Putamen (tissue), 1 donor: Measurements from ENCODE around the gene ARHGAP26.

Source experiments
- DNase-seq: peaks from one replicate; pipeline ENCODE4 v3.0.0-alpha.2; 2016; ENCODE audit warnings: low spot score

Gene ARHGAP26

DNA sequence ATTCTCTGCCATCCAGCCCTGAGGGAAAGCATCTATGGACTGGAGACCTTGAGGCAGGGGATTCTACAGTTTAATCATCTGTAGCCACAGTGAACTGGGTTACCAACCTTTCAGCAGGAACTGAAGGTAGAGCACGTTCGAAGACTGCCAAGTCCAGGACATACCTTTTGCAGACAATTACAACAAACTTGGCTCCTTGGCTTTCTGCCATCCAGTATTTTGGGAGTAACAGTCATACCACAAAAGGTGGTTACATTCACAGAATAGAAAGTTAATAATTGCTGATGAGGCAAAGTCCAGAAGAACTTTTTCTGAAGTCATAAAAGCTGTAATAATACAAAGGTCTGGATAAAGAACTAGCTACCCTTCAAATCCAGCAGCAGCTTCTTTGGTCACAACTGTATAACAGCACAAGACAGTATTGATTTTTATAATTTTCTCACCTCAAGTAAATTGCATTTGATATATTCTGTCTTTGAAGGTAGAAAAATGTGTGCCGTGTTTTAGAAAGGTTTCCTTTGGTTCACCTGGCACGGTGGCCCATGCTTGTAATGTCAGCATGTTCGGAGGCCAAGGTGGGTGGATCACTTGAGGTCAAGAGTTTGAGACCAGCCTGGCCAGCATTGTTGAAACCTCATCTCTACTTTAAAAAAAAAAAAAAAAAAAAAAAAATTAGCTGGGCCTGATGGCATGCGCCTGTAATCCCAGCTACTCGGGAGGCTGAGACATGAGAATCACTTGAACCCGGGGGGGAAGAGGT is 396.7 kb downstream of the ARHGAP26 start:
- no peak for DNase-seq

DNA sequence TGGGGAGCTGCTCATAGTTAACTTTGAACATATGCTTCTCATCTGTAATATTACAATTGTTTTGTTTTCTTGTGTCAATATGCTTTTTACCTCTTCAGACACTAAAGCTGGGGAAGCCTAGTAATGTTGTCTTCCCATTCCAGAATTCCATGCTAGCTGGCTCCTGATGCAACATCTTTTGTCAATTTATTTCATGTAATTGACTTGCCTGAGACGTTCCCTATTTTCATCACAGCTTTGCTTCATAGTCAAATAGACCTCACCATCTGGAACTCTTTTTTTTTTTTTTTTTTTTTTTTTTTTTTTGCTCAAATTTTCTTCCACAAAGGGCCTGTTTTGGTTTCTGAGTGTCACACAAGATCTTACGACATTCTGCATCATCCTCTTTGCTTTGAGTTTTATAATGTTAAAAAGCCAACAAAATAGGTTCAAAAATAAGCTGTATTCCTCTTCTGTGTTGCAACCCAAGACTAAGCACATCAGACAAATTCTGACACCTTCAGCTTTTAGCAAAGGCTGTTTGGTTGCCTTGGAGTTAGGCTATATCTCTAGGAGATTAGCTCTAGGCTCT is 398.1 kb downstream of the ARHGAP26 start:
- DNase-seq, result no peak

DNA sequence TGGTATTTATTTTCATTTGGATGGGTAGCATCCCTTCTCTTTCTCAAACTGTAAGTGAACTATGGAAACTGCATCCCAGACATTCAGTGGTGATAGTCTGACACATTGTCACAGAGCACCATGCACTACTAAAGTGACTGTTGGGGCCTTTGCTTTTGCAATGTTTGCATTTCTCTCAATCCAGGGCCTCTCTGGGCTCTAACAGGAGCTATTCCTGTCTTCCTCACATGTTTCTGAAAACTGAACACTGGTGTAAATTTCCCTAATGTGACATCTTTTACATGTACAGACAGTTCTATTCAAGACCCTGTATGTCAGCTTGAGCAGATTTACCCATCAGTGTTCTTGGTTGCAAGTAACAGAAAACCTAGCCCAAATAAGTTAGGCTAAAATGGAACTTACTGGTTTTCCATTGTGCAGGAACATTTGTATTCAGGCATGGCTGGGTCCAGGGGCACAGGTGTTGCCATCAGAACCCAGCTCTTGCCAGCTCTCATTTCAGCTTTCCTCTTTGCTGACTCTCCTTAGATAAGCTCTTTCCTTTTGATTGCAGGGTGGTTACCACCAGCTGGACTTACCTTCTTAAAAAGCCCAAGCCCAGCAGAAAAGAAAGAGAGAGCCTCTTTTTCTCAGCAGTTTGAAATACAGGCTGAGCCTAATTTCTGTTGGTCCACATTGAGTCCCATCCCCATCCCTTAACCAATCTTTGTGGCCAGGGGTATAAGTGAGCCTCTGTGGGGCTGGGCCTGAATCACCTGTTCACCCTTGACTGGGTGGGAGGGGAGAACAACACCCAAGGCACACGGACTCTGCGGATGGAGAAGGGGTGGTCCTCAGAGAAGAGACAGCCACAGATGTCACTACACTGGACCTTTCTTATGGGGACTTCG is 399.0 kb downstream of the ARHGAP26 start:
- no peak for DNase-seq

DNA sequence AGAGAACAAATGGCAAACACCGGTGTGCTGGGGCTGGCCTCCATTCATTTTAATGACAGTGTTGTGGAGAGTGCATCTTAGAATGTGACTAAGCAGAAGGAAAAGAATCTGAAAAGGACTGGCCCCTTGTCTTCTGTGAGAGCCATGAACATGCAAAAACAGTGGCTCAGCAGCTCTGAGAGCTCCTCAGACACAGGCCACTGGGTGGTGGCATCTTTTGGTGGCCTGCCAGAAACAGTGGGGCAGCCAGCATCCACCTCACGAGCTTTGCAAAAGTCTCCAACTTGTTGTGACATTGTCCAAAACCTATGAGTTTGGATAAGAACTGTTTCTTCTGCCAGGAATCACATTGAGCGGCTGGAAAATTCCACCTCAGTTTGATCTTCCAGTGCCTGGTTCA is 399.9 kb downstream of the ARHGAP26 start:
- DNase-seq, result no peak

DNA sequence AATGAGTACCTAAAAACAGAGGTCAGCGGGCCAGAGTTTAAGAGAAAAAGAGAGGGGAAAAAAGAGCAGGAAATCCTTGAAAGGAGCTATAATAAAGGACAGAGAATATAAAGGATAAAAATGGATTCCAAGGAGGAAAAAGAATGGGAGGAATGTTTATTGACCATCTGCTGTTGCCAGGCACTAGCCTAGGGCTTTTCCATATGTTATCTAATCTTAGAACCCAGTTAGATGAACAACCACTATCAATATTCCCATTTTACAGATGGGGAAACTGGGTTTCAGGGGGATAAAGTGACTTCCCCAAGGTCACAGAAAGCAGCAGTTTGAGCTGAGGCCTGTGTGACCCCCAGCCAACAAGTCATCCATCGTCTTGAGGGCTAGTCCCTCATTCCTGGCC is 400.8 kb downstream of the ARHGAP26 start:
- no peak for DNase-seq

DNA sequence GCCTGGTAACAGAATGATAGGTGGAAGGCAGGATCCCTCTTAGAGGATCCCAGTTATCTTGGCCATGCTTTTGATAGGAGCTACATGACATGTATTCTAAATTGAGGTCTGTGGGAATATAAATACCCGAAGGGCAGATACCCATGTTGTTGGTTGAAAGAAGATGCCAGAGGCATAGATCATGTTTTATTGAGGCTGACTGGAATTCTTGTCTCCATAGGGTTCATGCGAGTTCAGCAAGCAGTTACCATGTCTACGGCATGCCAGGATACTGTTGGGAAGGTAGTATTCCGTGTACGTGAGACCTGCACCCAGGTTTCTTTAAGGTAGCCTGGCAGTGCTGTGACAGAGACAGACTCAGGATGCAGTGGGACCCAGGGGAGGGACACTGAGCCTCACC is 402.6 kb downstream of the ARHGAP26 start:
- no peak for DNase-seq

DNA sequence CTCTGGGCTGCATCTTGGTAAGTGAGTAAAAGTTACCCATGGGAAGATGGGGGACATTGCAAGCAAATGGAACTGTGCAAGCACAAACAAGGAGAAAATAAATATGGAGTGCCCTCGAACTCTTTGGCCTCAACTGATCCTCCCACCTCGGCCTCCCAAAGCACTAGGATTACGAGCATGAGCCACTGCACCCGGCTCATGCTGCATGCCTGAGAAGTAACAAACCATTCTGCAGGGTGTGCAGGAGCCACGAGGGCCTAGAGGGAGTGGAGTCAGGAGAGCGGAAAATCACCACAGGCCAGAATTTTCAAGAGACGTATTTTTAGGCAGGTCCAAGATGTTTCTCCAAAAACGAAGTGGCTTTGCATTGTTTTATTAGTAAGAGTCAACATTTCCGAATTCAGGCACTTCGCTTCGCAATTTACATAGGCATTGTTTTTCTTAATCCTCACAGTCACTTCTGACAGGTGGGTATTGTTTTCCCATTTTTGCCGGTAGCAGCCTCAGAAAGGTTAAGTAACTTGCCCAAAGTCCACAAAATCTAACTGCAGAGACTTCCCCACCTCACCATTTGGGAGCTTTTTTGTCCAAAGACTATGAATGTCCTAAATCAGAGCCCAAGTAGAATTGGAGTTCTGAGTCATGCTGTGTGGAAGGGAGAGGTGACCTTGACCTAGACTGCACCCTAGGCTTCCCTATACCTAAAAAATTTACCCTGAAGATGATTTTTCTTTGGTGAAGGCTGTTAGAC is 403.1 kb downstream of the ARHGAP26 start:
- DNase-seq, result no peak

DNA sequence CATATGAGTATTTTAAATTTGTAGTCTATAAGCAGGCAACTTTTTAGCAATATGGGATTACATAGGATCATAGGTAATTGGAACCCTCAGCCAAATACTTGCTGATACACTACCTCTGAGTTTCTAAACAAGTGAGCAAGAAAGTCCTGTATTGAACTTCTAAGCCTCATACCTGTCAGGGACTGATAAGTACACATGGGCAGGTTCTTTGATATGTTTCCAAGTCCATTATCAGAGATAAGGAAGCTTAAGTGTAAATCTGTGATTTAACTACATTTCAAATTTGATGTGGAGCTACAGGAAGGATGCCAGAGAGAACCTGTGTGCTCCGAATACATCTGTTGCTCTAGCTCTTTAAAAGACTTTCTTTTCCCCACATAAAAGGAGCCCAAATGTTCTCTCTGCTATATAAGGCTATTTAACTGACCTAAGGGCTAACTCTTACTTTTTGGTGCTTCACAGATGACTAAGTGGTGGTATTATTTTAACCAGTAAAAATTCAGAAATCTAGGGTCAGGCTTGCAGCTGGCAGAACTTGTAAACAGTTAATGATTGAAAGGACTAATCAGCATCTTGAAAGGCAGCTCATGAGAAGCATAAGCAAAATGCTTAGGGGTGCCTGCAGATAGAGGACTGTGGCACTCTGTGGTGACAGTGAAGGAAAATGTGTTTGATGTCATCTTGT is 404.7 kb downstream of the ARHGAP26 start:
- DNase-seq, result no peak

DNA sequence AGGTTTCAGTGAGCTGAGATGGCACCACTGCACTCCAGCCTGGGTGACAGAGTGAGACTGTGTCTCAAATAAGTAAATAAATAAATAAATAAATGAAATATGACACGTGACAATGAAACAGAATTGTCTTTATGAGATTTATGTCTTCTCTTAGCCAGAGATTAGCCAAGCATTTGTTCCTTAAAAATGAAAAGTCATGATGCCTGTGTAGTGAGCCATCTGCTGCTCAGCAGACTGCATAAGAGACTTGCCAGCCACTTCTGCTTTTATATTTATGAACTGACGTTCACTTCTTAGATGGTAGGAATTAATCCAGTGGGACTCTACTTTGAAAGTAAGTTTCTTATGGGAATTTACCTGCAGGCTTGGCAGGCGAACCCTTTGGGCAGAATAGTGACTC is 405.9 kb downstream of the ARHGAP26 start:
- DNase-seq, result no peak

DNA sequence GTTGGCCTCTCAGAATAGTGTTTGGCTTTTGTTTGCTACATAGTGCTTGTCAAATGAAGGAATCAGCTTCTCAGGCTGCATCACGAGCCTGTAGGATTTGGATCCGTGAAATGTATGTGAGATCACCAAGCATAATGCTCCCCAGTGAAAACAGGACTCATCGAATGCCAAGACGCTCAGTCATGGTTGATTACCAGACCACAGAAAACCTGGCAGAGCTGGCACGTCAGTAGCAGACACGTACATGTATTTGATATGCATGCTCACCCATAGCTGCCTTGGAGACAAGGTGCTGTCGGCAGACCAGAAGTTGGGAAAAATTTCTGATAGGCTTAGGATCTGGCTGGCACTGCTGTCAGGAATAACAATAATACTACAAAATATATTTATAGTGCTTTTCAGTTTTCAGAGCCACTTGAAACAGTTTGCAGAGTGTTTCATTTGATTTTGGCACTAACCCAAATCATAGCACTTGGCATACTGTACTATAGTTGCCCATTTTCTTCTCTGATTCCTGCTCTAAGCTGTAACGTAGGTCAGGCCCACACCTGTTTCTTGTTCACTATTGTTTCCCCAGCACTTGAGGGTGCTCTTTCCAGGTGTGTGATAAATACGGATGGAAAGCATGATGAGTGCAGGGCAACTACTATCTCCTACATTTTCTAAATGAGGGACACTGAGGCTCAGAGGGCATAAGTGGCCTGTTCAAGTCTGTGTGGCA is 407.2 kb downstream of the ARHGAP26 start:
- DNase-seq, result no peak

DNA sequence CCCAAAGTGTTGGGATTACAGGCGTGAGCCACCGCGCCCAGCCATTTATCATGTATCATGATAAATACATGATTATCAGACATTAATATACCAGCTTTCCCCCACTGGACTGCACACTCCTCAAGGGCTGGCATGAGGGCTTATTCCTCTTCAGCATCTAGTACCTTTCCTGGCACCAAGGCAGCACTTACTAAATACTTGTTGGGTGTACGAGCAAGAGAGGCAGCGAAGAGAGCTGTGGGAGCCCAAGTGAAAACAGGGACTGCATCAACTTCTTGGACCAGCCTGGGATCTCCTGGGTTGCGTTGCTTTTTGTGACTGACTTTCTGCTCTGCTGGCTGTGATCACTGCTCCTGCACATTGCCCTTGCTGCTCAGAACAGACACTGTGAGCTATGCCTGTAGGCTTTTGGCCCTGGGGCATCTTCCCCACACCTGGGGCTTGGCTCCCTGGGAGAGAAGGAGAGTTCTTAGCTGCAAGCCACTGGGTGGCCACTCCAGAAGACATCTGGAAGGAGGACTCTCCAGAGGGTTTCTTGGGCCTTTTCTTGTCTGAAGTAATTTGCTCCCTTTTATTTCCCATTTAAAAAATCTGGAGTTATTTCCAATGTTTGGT is 409.1 kb downstream of the ARHGAP26 start:
- DNase-seq, result no peak

DNA sequence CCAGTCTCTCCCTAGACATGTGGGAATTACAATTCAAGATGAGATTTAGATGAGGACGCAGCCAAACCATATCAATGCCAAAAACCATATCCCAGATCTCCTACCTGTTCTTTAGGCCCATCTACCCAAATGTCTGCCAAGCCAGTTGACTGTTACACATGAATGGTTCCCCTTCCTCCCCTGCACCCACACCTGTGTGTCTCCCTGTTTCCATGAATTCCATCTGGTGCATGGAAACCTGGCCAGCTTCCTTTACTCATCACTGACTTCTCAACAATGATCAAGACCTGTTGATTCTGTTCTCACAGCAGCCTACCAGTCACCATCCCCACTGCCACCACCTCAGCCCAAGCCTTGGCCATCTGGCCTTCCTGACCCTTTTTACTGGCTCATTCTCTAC is 410.6 kb downstream of the ARHGAP26 start:
- no peak for DNase-seq

DNA sequence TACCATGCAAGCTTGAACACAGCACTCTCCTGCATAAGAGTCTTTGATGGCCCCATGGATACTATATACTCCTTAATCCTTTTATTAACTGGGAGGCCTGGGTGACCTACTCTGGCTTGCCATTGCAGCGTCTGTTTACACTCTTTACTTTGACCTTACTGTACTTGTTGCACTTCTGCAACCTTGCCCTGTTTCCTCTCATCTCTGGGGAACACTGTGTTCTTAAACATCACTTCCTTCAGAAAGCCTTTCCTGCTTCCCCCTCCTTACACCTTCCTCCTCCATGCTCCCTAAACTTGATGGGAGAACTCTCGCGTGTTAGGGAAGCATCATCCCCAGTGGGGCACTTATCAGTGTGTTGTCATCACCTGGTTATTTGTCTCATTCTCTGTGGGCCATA is 411.0 kb downstream of the ARHGAP26 start:
- no peak for DNase-seq

DNA sequence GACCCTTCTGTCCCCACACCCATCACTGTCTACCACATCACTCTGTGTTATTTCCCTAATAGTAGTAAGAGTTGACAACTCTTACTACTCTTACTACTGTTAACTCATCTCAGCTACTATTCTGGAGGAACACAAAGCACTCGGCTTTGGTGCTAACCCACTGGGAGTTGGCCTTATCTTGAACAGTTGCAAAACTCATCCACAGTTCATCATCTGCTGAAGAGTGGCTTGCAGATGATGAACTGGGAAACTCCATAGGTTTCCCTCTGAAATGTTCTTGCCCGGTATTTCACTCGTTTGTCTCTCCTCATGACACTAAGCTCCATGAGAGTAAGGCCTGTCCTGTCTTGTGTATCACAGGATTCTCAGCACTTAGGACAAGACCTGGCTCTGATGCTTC is 411.9 kb downstream of the ARHGAP26 start:
- DNase-seq, result no peak

DNA sequence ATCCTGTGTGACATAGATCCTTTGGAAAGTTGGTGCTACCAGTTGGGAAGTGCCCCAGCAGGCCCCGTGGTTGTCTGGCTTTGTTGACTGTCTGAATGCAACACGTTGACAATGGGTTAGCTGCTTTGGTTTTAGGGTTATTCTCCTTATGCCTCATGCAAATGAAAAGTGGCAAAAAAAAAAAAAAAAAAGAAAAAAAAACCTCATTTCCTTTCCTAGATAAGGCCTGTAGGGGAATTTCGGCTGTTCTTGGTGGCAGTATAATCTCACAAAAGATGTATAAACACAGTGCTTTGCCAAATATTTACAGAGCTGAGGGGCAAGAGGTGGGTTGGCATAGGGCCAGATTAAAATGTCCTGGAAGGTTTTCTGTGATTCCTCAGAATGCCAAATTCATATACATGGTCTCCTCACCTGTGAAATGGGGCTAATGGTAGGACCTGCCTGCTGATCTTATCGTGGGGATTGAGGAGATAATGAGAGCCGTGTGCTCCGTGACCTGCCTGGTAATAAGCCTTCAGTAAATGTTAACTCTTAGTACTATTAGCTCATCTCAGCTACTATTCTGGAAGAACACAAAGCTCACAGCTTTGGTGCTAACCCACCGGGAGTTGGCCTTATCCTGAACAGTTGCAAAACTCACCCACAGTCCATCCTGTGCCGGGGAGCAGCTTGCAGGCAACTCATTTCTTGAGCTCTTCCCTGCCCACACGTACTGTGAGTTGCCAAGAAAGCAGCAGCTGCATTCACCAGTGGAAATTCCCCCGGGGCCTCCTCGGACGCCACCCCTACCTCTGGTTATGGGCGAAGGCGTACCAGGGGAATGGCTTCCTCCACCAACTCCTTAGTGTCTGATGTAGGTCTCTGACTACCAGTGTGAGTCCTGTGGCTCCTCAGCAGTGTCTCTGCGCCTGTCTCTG is 413.0 kb downstream of the ARHGAP26 start:
- no peak for DNase-seq

DNA sequence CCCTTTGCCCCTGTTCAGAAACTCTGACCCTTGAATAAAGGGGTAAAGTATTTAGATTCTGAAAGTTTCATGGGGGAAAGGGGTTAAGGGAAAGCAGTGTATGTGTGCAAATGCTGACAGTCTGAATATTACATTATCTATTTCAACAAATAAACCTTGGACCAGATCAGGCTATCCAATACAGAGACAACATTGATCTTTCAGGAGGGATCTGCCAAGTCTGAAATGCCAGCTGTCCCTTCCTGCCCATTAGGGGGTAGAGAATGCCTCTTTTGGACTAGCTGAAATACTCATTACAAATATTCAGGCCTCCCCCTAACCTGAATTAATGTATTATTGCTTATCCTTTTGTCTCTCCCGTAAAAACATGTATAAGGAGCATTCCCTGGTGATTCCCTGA is 413.8 kb downstream of the ARHGAP26 start:
- DNase-seq, result no peak

DNA sequence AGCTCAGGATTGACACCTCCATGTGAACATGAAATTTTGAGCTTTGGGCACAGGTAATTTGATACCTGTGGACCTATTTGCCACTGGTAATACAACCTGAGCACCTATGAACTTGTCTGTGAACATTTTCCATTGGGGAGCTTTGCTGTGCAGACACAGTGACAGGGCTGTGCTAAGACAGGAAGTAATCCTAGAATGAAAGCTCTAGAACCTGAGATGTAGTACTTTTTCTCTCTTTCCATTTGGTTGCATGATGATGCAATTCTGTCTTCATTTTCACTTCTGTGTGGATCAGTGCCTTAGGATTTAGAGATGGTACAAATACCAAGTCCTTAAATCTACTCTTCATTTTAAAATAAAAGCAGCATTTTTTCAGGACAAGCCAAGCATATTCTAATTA is 416.4 kb downstream of the ARHGAP26 start:
- no peak for DNase-seq

DNA sequence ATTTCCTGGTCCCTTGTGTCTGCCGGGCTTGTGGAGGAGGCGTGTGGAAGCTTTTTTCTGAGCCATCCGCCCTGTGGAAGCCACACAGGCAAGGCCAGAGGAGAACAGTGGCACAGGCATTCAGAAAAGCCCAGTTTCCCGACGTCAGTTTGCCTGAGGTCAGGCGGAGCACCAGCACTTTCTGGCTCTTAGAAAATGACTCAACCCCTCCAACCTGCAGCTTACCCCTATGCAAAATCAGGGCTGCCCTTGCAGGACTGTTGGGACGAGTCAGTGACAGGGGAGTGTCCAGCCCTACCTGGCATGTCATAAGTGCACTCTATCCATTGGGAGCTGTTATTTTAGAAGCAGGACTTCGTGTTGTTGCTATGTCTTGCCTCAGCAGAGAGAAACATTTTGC is 417.3 kb downstream of the ARHGAP26 start:
- DNase-seq, result no peak

DNA sequence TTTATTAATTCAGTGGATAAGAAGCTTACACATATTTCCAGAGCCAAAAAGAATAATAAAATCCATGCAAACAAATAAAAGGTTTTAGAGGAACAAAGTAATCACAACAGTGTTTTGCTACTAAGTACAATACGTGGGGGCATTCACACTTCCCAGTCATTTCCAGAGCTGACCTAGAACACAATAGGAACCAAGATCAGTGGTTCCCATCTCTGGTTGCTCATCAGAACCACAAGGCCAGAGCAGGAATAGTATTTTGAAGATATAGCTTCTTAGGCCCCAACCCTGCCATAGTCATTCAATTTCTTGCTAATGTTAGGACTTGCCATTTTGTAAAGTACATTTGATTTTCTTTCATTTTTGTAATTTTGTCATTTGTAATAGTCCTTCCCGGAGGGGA is 417.9 kb downstream of the ARHGAP26 start:
- DNase-seq, result no peak

DNA sequence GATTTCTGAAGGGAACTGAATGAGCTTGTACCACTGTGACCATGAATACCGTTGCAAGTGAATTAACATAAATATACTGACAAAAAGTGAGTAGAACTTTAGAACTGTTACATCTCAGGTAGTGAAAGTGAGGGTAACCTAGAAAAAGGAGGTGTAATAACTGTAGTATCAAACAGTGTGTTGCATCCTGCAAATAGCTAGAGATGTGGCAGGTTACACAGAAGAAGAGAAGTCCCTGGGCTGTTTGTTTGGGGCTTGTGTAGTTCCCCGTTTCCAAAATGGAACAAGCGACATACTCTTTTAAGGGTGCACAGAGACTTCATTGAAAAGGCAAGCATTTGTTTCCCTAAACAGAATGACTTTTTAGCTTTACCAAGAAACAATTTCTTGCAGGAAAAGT is 418.5 kb downstream of the ARHGAP26 start:
- DNase-seq, result no peak
